Activated naive CD4-positive, alpha-beta T cell treated with anti-CD3 and anti-CD28 coated beads, Interleukin-2, amount 50 U/mL, for 16 hours (primary cell): Measurements from ENCODE around the gene KDM1B.
"Not testable (repeated sequence)": the region's sequence is repeated elsewhere in the genome, so short reads cannot be mapped to it uniquely, and the experiment has no call there.

Experiments used
- DNase-seq: peaks from one replicate; pipeline ENCODE4 v3.0.0-alpha.2; 2020

Gene KDM1B

GRCh38 chr6:18151391-18151790 lies 3.8 kb upstream of the KDM1B start:
- not testable (repeated sequence) for DNase-seq

GRCh38 chr6:18151801-18152200 lies 3.4 kb upstream of the KDM1B start:
- DNase-seq: no peak

- DNase-seq: no peak
These were observed 1.9 kb upstream of the KDM1B start for GRCh38 chr6:18153311-18153703.

- no peak for DNase-seq
These were observed 594 bp upstream of the KDM1B start, which contains the start of gene TPMT for GRCh38 chr6:18154507-18155149. TSS of gene TPMT (minus strand) at chr6:18155077. CDS start at chr6:18149127, 5,950 bp downstream.

- DNase-seq: peak; percentile 46
These were observed 721 bp downstream of the KDM1B start for GRCh38 chr6:18155864-18156421.

- no peak for DNase-seq
These were observed 5.7 kb downstream of the KDM1B start for GRCh38 chr6:18160911-18161310.

GRCh38 chr6:18161431-18161830 lies 6.2 kb downstream of the KDM1B start:
- DNase-seq: no peak

GRCh38 chr6:18162401-18162800 lies 7.2 kb downstream of the KDM1B start:
- DNase-seq: no peak

GRCh38 chr6:18165751-18166150 lies 10.5 kb downstream of the KDM1B start:
- DNase-seq: no peak

- no peak for DNase-seq
These were observed 11.3 kb downstream of the KDM1B start for GRCh38 chr6:18166312-18167036.

GRCh38 chr6:18168264-18168663 lies 13.0 kb downstream of the KDM1B start:
- no peak for DNase-seq

- no peak for DNase-seq
These were observed 16.6 kb downstream of the KDM1B start for GRCh38 chr6:18171871-18172270.

- not testable (repeated sequence) for DNase-seq
These were observed 21.0 kb downstream of the KDM1B start for GRCh38 chr6:18176198-18176597.

GRCh38 chr6:18177286-18177965 lies 22.2 kb downstream of the KDM1B start:
- DNase-seq: no peak

- no peak for DNase-seq
These were observed 23.9 kb downstream of the KDM1B start for GRCh38 chr6:18178960-18179615.

GRCh38 chr6:18179770-18180356 lies 24.6 kb downstream of the KDM1B start:
- DNase-seq: no peak

- DNase-seq: no peak
These were observed 27.3 kb downstream of the KDM1B start for GRCh38 chr6:18182568-18182967.

GRCh38 chr6:18183766-18184165 lies 28.5 kb downstream of the KDM1B start:
- DNase-seq: no peak

- DNase-seq: no peak
These were observed 30.4 kb downstream of the KDM1B start for GRCh38 chr6:18185624-18186023.

- DNase-seq: no peak
These were observed 30.8 kb downstream of the KDM1B start for GRCh38 chr6:18186033-18186432.

- no peak for DNase-seq
These were observed 31.5 kb downstream of the KDM1B start for GRCh38 chr6:18186540-18187250.

GRCh38 chr6:18187701-18188100 lies 32.5 kb downstream of the KDM1B start:
- DNase-seq: no peak
